Renal pelvis (tissue), 4 donors: ENCODE measurements around the gene ELFN1. TPM values are rescaled to one million over a fixed set of nuclear protein-coding genes. Genes with fewer than 3 reads are reported as not detected.

Experiments
- DNase-seq: peaks from one replicate; pipeline ENCODE4 v3.0.0-alpha.2; 2013
- polyA plus RNA-seq, 3 donors: library from polyadenylated mRNA; unstranded; fragments of 120-200 nt; gene quantifications; one replicate each; pipeline ENCODE4 v1.2.1, GENCODE V29; 2013; ENCODE audit not compliant: insufficient read length in 3 of 3

Gene ELFN1
- polyA plus RNA-seq, 3 donors, result 14.3 to 18.3 (median 18.1) TPM

DNA sequence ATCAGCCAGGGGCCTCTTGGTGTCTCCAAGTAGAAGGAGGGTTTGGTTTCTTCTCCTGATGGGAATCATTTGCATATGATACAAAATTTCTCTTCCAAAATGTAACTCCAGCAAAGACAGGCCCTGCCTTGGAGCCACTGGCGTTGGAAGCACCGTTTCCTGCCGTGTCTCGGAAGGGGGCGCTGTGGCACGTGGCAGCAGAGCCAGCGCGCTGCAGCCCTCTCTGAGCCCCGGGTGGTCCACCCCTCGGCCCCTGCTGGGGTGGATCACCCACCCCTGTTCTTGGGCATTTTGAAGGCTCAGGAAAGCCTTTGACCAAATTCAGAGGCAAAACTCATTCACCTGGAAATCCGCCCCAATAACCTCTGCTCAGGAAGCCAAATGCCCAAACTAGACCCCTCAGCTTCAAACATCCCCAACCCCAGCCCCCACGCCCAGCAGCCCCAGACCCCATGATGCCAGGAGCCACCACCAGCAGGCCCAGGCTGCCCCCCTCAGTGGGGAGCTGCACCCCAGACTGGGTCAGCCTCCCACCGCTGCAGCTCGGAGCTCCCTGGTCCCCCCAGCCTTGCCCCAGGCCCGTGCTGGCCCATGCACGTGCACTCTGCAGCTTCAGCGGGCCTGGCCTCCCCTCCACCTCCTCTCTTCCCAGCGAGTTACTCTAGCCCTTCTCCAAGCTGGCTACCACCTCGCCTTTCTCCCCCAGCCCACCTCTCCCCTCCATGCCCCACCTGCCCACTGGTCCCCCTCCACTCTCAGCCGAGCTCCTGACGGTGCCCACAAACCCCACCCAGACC lies 29.5 kb upstream of the ELFN1 start:
- no peak for DNase-seq

DNA sequence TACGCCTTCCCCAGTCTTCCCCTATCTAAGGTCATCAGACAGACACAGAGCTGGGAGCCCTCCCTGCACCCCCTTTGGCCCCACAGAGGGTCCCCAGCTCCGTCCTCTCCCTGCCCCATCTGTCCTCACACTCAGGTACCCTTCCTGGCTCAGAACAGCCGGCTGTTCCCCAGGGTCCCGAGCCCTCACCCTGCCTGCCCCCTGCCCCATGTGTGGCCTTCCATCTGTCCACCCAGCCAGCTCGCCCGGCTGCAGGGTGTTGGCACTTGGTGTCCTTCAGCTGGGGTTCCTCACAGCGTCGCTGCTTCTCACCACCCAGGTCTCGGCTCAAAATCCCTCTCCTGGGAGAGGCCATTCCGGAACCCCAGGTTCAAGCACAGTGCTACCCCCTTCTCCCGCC lies 28.9 kb upstream of the ELFN1 start:
- no peak for DNase-seq

DNA sequence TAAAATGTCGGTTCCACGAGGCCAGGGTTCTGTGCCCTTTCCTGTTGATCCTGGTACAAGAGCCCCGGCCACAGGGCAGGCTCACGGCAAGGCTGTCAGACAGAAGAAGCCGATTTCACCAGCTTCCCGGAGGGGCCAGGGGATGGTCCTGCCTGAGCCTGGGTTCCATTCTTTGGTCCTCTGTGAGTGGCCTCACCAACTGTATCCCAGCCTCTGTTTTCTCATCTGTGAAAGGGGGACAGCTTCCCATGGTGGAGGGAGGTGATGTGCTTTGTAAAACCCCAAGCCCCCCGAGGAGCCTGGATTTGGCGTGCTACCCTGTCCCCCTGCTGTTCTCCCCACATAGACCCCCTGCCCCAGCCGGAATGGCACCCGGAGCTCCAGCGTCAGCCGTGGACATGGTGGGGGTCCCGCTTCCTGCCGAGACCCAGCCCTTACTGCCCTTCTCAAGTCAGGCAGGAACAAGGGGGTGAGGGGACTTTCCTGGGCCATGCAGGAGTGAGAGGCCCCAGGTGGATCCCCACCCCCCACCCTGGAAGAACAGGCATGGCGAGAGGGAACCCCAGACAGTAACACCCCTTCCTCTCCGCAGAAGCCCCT lies 28.3 kb upstream of the ELFN1 start:
- DNase-seq, result no peak

DNA sequence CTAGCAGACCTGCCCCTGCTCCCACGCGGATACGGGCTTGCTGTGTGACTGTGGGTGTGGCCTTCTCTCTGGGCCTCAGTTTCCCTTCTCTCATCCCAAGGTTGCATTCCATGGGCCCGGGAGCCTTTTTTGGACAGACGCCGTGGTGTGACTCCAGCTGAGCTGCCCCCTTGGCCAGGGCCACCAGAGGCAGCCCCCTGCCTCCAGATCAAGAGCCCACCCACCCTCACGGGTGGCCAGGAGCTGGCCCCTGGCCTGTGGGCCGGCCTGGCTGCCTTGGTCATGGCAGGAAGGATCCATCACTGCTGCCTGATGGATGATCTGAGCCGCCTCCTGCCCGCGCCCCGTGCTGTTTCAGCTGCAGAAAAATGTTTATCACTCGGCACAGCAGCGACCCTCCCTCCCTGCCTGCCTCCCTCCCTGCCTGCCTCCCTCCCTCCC lies 27.8 kb upstream of the ELFN1 start:
- DNase-seq, result no peak

DNA sequence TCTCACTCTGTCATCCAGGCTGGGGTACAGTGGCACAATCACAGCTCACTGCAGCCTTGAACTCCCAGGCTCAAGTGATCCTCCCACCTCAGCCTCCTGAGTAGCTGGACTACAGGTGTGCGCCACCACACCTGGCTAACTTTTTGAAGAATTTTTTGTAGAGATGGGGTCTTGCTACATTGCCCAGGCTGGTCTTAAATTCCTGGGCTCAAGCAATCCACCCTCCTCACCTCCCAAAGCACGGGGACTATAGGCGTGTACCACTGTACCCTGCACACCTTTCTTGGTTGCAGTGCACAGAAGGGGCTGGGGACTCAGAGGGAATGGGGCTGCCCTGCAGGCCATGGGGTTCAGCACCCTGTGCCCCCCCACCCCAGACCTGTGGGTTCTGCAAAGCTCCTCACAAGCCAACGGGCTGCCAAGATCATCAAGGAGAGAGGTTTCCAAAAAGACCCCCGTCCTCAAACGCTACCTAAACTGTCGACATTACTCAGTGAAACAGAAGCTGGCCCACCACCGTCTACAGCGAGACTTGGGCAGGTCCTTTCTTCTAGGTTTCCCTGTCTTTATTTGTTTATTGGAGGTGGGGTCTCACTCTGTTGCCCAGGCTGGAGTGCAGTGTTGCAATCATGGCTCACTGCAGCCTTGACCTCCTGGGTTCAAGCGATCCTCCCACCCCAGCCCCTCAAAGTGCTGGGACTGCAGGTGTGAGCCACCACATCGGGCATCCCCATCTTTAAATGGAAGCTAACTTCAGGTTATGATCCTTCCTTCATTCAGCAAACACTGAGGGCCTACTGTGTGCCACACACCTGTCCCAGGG lies 26.6 kb upstream of the ELFN1 start:
- no peak for DNase-seq

- DNase-seq, result no peak
Observed at GRCh38 chr7:1644341-1645070, 25.6 kb upstream of the ELFN1 start.

GRCh38 chr7:1645071-1645409 lies 25.0 kb upstream of the ELFN1 start:
- no peak for DNase-seq

- no peak for DNase-seq
Observed at GRCh38 chr7:1645476-1645875, 24.6 kb upstream of the ELFN1 start.

- DNase-seq, result no peak
Observed at GRCh38 chr7:1646391-1646790, 23.7 kb upstream of the ELFN1 start.

DNA sequence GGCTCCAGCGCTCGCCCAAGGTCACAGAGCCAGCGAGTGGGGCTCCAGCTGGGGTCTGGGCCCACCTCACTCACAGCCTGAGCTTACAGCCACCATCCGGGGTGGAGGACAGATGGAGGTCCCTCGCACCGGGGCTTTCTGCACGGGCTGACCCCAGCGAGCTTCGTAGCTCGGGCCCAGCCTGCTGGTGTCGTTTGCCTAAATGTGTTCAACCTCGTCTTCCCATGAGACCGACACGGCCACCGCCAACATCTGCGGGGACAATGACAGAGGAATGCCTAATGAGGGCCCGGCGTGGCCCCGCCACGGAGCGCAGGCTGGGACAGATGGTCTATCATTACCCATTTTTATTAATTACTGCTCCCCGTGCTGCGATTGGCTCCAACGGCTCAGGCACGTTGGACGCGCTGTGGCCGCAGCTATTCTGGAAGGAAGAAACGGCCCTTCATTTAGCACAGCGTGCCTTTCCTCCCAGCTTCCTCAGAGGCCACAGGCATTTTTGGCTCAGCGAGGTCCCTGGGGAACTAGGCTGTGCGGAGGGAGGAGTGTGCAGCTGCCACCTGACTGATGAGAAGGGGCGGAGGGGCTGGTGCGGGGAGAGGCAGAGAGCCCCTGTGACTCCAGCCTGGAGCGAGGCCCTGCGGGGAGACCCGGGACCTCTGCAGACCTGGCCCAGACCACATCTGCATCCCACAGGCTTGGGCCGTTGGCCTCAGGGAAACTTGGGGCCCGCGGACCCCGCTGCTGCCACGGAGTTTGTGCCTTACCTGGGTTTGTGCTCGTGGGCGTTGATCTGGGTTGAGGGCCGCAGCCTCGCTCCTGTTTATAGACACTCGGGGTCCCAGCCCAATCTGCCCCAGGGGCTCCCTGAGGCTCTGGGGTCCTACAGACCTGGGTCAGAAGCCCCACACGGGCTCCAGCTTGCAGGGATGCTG lies 22.9 kb upstream of the ELFN1 start:
- no peak for DNase-seq

GRCh38 chr7:1647961-1648672 lies 22.0 kb upstream of the ELFN1 start:
- no peak for DNase-seq

GRCh38 chr7:1649751-1650326 lies 20.2 kb upstream of the ELFN1 start:
- DNase-seq, result no peak

DNA sequence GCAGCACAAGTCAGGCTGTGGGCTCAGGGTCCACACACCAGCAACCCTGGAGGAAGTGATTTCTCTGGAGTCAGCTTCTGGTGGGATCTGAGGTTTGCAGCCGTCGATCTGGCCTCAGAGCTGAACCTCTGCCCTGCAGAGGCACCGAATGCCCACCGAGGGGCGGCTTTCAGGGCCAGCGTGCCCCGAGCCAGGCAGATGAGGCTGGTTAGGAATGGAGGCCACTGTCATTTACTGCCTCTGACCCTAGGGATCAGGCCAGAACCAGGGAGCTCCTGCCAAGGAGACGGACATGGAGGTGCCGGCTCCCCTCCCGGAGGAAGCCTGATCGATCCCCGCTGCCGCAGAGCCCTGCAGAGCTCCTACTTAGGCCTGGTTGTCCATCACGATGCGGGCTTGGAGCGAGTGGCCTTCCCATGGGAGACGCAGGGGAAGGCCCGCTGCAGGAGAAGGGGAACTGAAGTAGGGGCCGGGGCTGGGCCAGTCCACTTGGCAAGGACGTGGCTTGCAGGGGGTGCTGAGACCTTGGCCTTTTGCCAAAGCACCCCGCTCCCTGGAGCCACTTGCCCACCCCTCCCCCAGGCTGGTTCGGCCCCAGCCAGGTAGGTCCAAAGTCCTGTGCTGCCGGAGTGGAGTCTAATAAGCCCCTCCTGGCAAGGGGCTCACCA lies 19.6 kb upstream of the ELFN1 start:
- no peak for DNase-seq

DNA sequence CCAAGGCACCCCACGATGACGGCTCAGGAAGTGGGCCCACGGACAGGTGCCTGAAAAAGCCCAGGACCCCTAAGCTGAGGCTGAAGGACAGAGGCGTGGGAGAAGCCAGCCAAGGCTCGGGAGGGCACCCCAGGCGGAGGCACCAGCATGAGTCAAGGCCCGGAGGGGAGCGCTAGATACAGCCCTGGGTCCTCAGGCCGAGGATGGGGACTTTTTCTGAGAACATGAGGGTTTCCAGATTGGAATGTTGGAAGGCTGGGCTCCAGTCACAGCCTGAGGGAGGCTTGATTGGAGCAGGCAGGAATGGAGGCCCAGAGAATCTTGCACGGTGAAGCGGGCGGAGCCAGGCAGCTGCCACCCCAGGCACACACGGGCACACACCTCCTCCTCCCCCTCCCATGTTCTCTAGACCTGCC lies 19.0 kb upstream of the ELFN1 start:
- no peak for DNase-seq

DNA sequence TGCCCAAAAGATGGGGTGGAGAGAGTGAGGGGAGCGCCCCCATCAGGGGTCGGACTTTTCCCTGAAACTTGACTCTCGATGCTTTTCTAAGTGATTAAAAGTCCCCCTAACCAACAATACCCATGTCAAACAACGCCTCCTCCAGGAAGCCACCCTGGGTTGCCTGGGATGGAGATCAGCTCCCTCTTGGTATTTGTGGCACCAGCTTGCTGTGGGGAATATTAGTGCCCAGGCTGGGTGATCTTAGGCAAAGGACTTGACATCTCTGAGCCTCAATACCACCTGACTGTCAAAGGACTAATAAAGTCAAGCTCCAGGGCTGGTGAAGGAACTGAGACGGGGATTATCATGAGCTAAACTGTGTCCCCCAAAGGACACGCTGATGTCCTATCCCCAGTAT lies 18.2 kb upstream of the ELFN1 start:
- no peak for DNase-seq

- DNase-seq, result no peak
Observed at GRCh38 chr7:1653500-1653899, 16.6 kb upstream of the ELFN1 start.

DNA sequence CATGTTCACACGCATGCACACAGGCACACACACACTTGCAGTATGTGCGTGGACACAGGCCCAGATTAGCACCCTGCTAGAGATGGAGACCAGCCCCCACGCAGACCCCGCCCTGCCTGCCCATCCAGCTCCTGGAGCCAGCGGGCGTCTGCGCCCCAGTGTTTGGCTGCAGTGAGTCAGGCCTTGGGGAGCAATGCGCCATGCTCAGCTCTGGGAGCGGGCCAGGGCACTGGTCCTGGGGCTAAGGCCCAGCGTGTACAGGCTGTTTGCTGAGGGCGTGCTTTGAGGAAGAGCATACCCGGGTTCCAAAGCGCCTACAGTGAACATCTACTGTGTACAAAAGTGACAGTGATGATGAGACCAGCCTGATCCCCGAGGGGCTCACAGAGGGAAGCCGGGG lies 16.0 kb upstream of the ELFN1 start:
- no peak for DNase-seq

- DNase-seq, result no peak
Observed at GRCh38 chr7:1654738-1655475, 15.2 kb upstream of the ELFN1 start.

DNA sequence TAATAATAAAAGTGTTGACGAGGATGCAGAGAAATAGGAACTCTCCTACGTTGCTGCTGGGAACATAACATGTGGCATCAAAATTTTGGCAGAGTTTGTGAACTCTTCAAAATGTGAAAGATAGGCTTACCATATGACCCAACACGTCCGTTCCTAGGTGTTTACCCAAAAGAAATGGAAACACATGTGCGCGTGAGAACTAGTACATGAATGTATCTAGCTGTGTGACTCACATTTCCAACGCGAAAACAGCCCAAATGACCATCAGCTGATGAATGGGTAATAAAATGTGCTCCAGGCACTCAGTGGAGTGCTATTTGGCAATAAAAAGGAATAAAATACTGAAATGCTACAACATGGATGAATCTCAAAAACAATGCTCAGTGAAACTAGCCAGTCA lies 10.4 kb upstream of the ELFN1 start:
- DNase-seq, result no peak
